HFFc6 (cell line): Measurements from ENCODE around the gene FLT3. TPM values are rescaled to one million over a fixed set of nuclear protein-coding genes. Genes with fewer than 3 reads are reported as not detected.
"Not testable (repeated sequence)": the region's sequence is repeated elsewhere in the genome, so short reads cannot be mapped to it uniquely, and the experiment has no call there.

ENCODE experiments used
- DNase-seq: peaks from one replicate; pipeline ENCODE4 v3.0.0-alpha.2; 2018
- H3K27ac Mint-ChIP-seq: 2 replicates; pipeline ENCODE4 v1.8.0; 2020; ENCODE audit warnings: mild to moderate bottlenecking, mixed read lengths
- H3K27me3 Mint-ChIP-seq: 2 replicates; pipeline ENCODE4 v1.8.0; 2021; ENCODE audit warnings: mild to moderate bottlenecking, moderate library complexity, mixed read lengths; ENCODE audit not compliant: insufficient read depth
- H3K36me3 Mint-ChIP-seq: 2 replicates; pipeline ENCODE4 v1.8.0; 2021; ENCODE audit warnings: low read depth, mixed read lengths
- H3K4me1 Mint-ChIP-seq: 2 replicates; pipeline ENCODE4 v1.8.0; 2020; ENCODE audit warnings: low read depth, mixed read lengths
- H3K4me3 Mint-ChIP-seq: 2 replicates; pipeline ENCODE4 v1.8.0; 2020; ENCODE audit warnings: mild to moderate bottlenecking, moderate library complexity, mixed read lengths
- H3K9me3 Mint-ChIP-seq: 2 replicates; pipeline ENCODE4 v1.8.0; 2020; ENCODE audit warnings: mild to moderate bottlenecking, mixed read lengths
- CTCF ChIP-seq: fragments of 200-600 bp; sonication (generic); IDR thresholded peaks from 2 replicates; pipeline ENCODE4 v1.5.0; 2021; ENCODE audit warnings: antibody characterized with exemption, mild to moderate bottlenecking
- total RNA-seq, 6 experiments: library from RNA; stranded (reverse); fragmentation: NEBNext Ultra II Directional; extraction: Animal tissue kit (Norgen Biotek cat#: 25700); gene quantifications; 2 replicates in 1 of 6; 3 replicates in 5 of 6; pipeline ENCODE4 v1.2.3, GENCODE V29; 2021

Gene FLT3
- total RNA-seq, 6 experiments from 2014 or later = not detected

GRCh38 chr13:27965343-27965739, 135.0 kb downstream of the FLT3 start:
- Mint-ChIP-seq H3K27me3 (peaks cover 69% of the 10 kb centered on the region), H3K9me3 (no peaks in the 10 kb centered on the region), H3K36me3 (no peaks in the 10 kb centered on the region), H3K4me3 (no peak overlapping the region), H3K27ac (no peak overlapping the region), H3K4me1 (0 out of 2 replicates have a peak, but pooled peaks cover under 1% of the 10 kb centered on the region)
- DNase-seq = no peak
- no peak for TF ChIP-seq CTCF

- peaks cover 71% of the 10 kb centered on the region for H3K27me3 Mint-ChIP-seq
- no peaks in the 10 kb centered on the region for H3K36me3 Mint-ChIP-seq
- H3K27ac Mint-ChIP-seq = no peak overlapping the region
- H3K4me1 Mint-ChIP-seq = peaks cover 5% of the 10 kb centered on the region; the same call in 1 of the 2 replicates
- no peak for DNase-seq
- no peak overlapping the region for H3K4me3 Mint-ChIP-seq
- H3K9me3 Mint-ChIP-seq = no peaks in the 10 kb centered on the region
- no peak for TF ChIP-seq CTCF
Measured at GRCh38 chr13:27964741-27965323, 135.5 kb downstream of the FLT3 start.

- not testable (repeated sequence) for H3K27ac Mint-ChIP-seq, H3K36me3 Mint-ChIP-seq, H3K9me3 Mint-ChIP-seq, H3K4me1 Mint-ChIP-seq, DNase-seq, H3K4me3 Mint-ChIP-seq
- H3K27me3 Mint-ChIP-seq = peaks cover 66% of the 10 kb centered on the region
Measured at GRCh38 chr13:27964206-27964605, 136.2 kb downstream of the FLT3 start.

GRCh38 chr13:27963491-27963890, 136.9 kb downstream of the FLT3 start:
- no peak overlapping the region for H3K27ac Mint-ChIP-seq
- H3K36me3 Mint-ChIP-seq = no peaks in the 10 kb centered on the region
- no peak overlapping the region for H3K4me3 Mint-ChIP-seq
- peaks cover 5% of the 10 kb centered on the region; the same call in 1 of the 2 replicates for H3K4me1 Mint-ChIP-seq
- no peak for TF ChIP-seq CTCF
- DNase-seq = no peak
- no peaks in the 10 kb centered on the region for H3K9me3 Mint-ChIP-seq
- H3K27me3 Mint-ChIP-seq = peaks cover 64% of the 10 kb centered on the region

GRCh38 chr13:27962982-27963381, 137.4 kb downstream of the FLT3 start:
- peaks cover 66% of the 10 kb centered on the region for H3K27me3 Mint-ChIP-seq
- H3K36me3 Mint-ChIP-seq = no peaks in the 10 kb centered on the region
- TF ChIP-seq CTCF = no peak
- DNase-seq = no peak
- peaks cover 5% of the 10 kb centered on the region; the same call in 1 of the 2 replicates for H3K4me1 Mint-ChIP-seq
- H3K9me3 Mint-ChIP-seq = no peaks in the 10 kb centered on the region
- H3K4me3 Mint-ChIP-seq = no peak overlapping the region
- no peak overlapping the region for H3K27ac Mint-ChIP-seq

- H3K4me3 Mint-ChIP-seq = no peak overlapping the region
Measured at GRCh38 chr13:27962128-27962841, 138.1 kb downstream of the FLT3 start.

More at GRCh38 chr13:27962128-27962841, 138.1 kb downstream of the FLT3 start:
- Mint-ChIP-seq H3K9me3 (no peaks in the 10 kb centered on the region), H3K4me1 (peaks cover 5% of the 10 kb centered on the region; the same call in 1 of the 2 replicates), H3K27ac (no peak overlapping the region), H3K27me3 (peaks cover 61% of the 10 kb centered on the region), H3K36me3 (no peaks in the 10 kb centered on the region)
- no peak for DNase-seq
- TF ChIP-seq CTCF = no peak
